ENCODE measurements around the gene GLG1. TPM values are rescaled to one million over a fixed set of nuclear protein-coding genes. Genes with fewer than 3 reads are reported as not detected.
A peak's percentile ranks its signal among the peaks of the same experiment; 100 is the strongest.
"Not testable (repeated sequence)": the region's sequence is repeated elsewhere in the genome, so short reads cannot be mapped to it uniquely, and the experiment has no call there.

Gene GLG1
- total RNA-seq, 1 experiment from 2014 or later: 31.4 TPM

DNA sequence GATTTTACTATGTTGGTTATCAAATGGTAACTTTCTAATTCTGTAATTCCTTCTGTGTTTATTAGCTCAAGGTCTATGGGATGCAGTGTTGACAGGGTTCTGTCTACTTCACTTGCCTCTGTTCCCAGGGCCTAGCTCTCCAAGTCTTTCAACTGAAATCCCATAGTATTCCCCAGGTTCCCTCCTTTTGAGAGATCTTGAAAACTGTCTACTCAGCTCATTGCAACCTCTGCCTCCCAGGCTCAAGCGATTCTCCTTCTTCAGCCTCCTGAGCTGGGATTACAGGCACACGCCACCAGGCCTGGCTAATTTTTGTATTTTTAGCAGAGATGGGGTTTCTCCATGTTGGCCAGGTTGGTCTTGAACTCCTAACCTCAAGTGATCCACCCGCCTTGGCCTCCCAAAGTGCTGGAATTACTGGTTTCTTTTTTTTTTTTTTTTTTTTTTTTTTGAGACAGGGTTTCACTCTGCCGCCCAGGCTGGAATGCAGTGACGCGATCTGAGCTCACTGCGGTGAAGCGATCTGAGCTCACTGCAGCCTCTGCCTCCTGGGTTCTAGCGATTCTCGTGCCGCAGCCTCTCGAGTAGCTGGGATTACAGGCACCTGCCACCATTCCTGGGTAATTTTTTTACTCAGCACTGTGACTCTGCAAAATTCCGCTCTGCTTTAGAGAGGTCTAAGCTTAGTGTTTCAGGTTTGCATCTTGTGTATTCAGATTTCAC is 163.1 kb downstream of the GLG1 start:
- not testable (repeated sequence) for DNase-seq (ENCODE audit: low read depth)

DNA sequence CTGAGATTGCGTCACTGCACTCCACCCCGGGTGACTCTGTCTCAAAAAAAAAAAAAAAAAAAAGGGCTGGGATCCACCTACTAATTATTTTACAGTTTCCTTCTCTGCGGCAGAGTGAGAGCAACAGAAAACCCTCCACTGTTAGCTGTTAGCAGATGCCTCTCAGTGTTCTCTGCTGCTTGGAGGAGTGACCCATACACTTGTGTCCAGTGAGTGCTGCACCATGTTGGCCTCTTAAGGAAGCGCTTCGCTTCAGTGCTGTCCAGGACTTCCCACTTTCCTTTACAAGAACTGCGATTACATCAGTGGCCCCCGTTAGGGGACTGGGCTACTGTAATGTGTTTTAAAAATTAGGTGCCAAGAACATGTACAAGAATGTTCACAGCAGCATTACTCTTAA is 167.2 kb downstream of the GLG1 start:
- no peak for DNase-seq (ENCODE audit: low read depth)

DNA sequence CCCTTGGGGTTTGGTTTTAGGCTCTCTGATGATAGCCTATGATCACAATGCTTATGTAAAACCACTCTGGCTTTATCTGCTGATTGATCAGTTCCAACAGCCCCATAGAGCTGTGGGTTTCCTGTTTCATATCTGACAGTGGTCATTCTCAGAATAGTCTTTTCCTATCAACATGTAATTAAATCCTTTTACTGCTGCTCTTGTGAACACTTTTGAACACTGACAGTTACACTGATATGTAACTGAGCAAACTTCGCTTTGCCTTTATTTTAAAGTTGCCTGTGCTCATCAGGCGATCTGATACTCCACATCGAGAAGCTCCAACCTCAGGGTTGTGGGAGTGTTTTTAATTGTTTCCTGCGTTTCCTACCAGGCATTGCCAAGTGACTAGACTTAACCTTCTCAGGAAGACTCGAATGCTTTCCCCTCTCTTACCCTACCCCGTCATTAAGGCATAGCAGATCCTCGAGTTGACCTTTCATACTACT is 168.4 kb downstream of the GLG1 start:
- no peak for DNase-seq (ENCODE audit: low read depth)

DNA sequence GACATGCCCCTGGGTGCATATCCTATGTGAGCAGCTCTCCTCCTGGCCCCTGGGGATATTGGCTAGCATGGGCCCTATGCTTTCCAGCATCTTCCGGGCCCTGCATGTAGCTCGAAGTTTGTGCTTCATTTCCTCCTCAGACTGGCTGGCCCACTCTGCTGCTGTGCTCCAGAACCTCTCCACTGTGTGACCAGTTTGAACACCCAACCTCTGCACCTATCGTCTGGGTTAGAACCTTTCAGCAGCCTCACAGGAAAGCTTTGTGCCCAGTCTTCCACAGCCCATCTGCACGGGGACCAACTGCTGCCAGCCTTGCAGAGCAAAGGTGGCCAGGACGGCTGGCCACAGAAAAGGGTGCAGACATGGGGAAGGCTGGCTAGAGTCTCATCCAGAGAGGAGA is 175.4 kb downstream of the GLG1 start:
- no peak for DNase-seq (ENCODE audit: low read depth)

DNA sequence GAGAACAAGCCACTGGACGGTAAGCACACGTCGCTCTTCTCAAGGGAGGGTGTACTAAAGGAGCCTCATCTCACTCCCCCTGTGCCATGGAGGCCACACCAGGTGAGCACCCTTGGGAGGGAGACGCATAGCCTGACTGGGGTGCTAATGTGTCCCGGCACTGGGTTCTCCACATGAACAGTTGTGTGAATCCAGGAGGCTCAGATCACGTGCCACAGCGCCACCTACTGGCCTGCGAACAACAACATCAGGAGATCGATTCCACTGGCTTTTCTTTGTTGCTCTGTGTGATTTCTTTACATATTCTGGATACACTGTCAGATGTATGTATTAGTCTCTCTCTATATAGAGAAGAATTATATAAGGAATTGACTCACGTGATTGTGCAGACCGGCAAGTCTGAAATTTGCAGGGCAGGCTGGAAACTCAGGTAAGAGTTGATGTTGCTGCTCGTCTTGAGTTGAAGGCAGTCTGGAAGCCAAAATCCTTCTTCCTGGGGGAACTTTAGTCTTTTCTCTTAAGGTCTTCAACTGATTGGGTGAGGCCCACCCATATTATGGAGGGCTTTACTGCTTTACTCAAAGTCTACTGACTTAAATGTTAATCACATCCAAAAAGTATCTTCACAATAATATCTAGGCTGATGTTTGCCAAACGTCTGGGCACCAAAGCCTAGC is 176.7 kb downstream of the GLG1 start:
- DNase-seq (ENCODE audit: low read depth): peak; percentile 24

DNA sequence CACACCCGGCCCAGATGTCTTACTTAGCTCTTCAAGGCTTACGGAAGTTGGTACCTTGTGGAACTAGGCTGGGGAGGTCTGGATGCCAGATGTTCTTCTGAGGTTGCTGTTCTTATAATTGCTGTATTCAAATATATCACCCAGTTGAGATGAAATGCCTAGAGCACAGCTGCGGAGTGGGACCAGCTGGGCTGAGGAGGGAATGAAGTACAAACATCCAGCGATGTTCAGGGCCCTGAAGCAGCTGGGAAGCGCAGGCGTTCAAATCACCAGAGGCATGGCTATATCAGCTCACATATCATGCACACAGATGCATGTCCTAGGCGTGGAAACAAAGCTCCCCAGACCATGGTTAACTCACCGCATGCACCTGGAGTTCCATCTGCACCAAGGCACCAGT is 178.4 kb downstream of the GLG1 start:
- DNase-seq (ENCODE audit: low read depth): not testable (repeated sequence)

DNA sequence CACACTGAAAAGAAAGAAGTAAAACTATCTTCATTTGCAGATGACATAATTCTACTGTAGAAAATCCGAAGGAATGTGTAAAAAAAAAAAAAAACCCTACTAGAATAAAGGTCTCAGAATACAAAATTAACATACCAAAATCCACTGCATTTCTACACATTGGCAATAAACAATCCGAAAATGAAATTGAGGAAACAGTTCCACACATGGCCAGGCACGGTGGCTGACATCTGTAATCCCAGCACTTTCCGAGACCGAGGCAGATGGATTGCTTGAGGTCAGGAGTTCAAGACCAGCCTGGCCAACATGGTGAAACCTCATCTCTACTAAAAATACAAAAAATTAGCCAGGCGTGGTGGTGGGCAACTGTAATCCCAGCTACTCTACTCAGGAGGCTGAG is 181.2 kb downstream of the GLG1 start:
- not testable (repeated sequence) for DNase-seq (ENCODE audit: low read depth)

DNA sequence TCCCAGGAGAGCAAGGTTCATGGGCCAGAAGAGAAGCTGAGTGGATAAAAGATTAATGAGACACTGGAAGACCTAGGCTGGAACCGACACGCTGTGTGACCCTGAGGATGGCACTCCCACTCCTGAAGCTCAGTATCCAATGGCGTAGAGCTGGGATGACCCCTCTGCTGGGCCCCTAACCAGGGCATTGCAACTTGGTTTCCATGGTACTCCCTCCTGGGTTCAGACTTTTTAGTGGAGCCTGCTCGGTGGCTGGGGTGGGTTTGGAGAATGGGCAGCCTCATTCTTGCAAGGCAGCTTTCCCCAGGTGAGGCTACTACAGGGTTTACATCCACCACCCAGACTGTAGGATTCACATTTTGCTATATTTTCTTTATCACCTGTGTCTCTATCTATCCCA is 183.2 kb downstream of the GLG1 start:
- not testable (repeated sequence) for DNase-seq (ENCODE audit: low read depth)

DNA sequence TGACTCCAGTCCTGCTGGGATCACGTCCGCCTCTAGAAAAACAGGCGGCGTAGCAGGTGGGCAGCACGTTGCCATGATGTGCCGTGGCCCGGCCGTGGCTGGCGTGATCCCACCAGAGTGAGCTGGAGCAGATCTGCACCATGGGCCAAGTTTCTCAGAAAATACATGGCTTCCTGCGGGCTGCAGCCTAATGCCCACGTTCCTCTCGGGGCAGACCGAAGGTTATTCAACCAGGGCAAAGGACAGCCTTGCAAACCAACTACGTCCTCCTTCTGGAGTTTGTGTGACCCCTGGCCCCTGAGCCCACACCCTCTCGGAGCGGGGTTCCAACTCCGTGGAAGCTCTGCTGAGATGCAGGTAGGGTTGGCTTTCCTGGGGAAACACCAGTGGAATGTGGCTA is 184.8 kb downstream of the GLG1 start:
- not testable (repeated sequence) for DNase-seq (ENCODE audit: low read depth)

DNA sequence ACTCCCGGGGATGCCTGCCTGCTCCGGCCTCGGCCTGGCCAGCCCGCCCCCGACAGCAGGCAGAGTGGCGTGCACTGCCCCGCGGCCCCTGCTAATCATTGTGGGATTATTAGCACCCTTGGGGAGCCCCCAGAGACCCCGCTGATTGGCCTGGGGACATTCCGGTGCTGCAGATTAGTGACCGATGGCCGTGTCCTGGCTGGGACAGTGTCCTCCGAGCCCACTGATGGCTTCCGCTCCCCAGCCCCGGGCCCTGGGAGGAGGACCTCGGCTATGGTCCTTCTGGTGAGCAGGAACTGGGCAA is 185.5 kb downstream of the GLG1 start:
- not testable (repeated sequence) for DNase-seq (ENCODE audit: low read depth)

DNA sequence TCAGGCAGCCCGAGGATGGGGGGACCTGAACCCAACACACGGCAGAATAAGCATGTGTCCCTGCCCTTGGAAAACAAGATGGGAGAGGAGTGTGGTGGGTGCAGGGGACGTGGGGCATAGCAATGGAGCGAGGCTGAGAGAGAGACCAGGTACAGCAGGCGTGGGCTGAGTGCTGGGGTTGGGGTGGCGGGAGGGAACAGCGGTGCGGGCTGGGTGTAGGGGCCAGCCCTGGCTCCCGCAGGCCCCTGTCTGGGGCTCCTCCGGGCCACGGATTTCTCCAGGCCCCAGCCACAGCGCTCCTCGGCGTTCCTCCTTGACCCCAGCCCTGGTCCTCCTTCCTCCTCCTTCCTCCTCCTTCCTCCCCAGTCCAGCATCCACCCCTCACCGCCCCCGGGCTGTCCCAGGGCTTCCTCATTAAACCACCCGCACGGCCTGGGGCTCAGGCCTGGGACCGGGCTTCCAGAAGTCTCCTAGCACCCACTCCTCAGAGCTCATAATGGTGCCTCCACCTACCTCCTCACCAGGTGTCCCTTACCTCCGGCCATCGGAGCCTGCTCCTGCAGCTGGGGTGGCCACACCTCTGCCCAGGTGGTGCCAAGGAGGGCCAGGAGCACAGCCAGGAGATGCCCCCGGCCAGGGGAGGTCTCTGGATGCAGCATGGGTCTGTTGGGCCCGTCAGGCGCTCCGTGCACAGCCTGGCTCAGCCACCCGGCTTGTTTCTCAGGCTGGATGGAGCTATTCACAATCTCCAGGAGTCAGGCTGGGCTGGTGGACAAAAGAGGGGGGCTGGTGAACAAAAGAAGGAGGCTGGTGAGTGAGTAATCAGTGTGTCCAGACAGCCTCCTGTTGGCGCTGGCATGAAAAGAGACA is 186.1 kb downstream of the GLG1 start, which contains the start of gene CLEC18B:
CLEC18B (minus strand) TSS at position 867 of the 870 bp plus-strand sequence; CDS start at position 659, 208 bp downstream.
- not testable (repeated sequence) for DNase-seq (ENCODE audit: low read depth)

DNA sequence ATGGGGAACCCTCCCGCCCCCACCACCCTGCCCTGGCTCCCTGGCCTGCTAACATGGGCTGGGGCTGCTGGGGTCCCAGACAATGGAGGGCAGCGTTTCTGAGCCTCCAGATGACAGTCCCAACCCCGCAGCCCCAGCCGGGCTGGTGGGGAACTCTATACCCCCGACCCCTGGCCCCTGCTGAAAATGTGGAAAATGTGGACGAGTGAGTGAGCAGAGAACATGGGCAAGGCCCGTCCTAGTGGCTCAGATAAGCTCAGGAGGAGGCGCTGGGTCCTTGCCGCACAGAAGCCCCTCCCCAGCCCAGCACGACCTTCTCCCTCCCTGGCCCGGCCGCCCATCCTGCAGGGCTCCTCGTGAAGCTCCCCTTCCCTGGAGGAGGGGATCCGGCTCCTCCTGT is 187.1 kb downstream of the GLG1 start:
- not testable (repeated sequence) for DNase-seq (ENCODE audit: low read depth)

DNA sequence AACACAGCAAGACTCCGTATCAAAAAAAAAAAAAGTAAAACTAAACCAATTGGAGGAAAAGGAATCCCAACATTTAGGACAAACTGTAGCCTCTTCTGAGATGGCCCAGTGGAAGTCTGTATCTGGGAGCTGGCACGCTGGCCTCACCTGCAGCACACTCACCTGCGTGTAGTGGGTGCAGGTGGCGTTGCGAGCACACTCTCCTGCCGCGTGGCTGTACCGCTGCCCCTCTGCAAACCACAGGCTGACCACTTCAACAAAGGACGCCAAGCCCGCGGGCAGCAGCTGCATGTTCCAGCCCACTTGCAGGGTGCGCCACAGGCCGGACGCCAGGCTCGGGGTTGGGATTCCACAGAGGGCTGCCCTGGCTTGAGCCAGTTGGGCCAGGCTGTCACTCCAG is 189.0 kb downstream of the GLG1 start:
- DNase-seq (ENCODE audit: low read depth): not testable (repeated sequence)

DNA sequence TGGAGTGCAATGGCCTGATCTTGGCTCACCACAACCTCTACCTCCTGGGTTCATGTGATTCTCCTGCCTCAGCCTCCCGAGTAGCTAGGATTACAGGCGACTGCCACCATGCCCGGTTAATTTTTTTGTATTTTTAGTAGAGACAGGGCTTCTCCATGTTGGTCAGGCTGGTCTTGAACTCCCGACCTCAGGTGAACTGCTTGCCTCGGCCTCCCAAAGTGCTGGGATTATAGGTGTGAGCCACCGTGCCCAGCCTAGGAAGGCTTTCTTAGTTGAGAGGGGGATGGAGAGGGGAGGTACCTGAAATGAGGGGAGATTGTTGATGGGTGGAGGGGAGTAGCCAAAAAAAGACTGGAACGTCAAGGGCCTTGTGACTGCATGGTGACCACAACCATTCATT is 193.0 kb downstream of the GLG1 start:
- not testable (repeated sequence) for DNase-seq (ENCODE audit: low read depth)

DNA sequence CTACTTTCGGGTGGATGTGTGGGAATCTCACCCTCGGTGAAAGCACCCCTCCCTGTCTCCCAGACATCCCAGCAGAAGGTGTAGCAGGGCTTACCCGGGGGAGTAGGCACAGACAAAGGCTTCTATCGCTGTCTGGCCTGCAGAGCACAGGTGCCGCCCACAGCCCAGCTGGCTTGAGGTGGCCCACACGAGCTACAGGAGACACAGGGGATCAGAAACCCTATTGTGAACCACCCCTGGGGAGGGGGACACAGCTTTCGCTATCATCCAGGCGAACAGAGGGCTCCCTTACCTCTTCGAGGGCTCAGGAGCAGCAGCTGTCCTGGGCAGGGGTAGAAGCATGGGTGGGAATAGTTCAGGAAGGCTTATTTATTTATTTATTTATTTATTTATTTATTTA is 193.4 kb downstream of the GLG1 start:
- DNase-seq (ENCODE audit: low read depth): not testable (repeated sequence)

DNA sequence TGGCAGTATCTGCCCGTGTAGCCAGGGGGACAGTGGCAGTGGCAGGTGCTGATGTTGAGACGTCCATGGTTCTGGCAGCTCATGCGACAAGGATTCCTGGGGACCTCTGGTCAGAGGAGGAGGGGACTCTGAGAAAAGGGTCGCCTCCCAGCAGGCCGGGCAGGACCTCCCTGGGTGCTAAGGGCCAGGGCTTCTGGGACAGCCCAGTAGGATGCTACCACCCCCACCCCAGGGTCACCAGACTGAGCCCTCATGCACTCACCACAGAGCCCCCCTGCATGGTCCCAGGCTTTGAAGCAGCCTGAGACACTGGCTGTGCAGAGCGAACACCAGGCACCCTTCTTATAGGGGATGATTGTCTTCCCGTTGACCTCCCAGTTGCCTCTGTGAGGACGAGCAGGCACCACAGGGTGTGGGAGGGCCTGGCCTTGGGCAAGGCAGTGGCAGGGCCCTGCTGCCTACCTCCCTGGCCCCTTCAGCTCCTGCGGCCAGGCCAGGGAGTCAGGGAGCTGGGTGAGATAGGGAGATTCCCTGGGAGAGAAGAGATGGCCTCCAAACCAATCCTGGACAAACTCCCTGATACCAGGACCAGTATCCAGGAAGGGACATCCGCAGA is 194.0 kb downstream of the GLG1 start:
- not testable (repeated sequence) for DNase-seq (ENCODE audit: low read depth)

DNA sequence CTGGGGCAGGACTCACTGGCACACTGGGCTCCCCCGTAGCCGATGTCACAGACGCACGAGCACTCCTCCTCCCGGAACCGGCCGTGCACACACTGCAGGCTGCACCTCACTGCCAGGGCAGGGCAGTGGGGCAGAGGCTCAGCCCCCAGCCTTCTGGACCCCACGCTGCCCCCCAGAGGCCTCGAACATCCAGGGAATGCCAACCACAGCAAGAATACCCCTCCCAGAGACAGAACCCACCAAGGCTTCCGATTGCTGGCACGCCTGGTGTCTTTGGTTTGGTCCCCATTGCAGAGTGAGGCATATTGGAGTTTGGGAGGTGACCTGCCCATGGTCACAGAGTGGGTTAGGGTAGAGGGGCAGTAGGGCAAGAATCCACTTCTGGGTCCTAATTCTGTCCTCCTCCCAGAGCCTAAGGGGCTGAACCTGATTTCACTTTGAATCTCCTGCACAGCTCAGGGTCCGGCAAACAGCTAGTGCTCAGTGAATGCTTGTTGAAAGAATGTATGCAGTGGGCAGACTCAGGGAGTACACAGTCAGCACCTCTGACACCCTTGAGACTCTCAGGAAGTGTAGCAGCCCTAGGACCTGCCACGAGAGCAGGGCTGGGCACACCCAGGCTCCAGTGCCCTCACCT is 194.7 kb downstream of the GLG1 start:
- DNase-seq (ENCODE audit: low read depth): not testable (repeated sequence)

DNA sequence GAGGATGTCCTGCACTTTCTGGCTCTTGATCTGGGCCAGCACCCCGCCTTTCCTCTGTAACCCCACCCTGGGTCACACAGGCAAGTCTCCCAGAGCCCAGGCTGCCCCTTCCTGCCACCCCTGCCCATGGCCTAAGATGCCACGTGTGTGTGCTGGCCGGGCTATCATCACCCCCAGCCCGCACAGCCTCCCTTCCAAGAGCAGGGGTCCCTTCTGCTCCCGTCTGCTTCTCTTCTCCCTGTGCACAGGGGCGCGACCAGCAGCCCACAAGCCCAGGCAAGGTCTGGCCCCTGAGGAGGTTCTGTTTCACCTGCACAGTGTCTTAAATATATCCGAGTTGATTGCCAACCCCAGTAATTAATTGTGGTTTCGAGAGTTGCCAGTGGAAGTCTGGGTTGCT is 195.9 kb downstream of the GLG1 start:
- not testable (repeated sequence) for DNase-seq (ENCODE audit: low read depth)

DNA sequence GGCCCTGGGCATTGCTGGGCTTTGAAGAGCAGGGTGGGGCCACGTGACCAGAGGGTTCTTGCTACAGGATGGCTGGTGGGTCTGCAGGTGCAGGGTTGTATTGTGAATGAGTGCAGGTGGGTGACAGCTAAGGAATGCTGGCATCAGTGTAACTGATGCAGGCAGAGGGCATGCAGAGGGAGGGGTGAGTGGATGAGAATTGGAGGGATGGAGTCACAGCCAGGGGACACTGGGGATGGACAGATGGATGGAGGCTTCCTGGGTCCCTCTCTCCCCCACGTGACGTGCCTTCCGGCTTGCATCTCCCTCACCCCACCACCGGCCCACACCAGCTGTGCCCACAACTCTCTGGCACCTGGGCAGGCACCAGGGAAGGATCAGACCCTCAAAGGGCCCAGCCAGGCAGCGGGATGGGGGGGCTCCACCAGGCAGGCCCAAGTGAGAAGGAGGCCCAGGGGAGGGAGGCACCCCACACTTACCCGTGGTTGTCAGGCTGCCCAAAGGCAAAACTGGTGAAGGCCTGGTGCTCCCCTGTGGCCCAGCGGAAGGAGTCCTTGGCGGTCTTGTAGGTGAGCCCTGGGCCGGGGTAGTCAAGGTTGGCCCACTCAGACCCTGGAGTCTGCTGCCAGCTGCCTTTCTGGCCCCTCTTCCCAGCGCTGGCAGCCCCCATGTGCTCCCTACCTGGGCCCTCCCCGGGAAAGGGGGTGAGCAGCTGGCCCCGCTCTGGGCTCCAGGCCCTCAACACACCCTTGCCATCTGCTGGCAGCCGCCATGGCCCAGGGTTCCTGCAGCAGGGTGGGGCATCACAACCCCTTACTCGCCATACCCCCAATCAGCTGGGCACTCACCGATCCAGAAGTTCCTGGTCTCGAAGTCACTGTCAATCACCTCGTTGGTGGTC is 196.6 kb downstream of the GLG1 start:
- DNase-seq (ENCODE audit: low read depth): not testable (repeated sequence)
